HepG2 (cell line): ENCODE measurements around the gene YPEL3. TPM values are rescaled to one million over a fixed set of nuclear protein-coding genes. Genes with fewer than 3 reads are reported as not detected.

Experiments
- AGO2 ChIP-seq: fragments of 200-400 bp; formaldehyde crosslinking; optimal IDR thresholded peaks from 2 replicates; pipeline ENCODE3; 2017; ENCODE audit warnings: mild to moderate bottlenecking, low read depth, low read length, moderate library complexity
- BHLHE40 ChIP-seq: IDR thresholded peaks from 2 replicates; pipeline ENCODE4 v1.6.1; 2011; ENCODE audit warnings: low read length, improper control_type of control experiment
- BRF2 ChIP-seq: sonication (generic); formaldehyde crosslinking; IDR thresholded peaks from 2 replicates; pipeline ENCODE4 v1.8.1; 2022; ENCODE audit warnings: mild to moderate bottlenecking, missing genetic modification reagents
- CREBL2 ChIP-seq: sonication (generic); formaldehyde crosslinking; IDR thresholded peaks from 2 replicates; pipeline ENCODE4 v1.8.1; 2023; ENCODE audit warnings: missing genetic modification reagents, mild to moderate bottlenecking, borderline replicate concordance
- DMAP1 ChIP-seq: IDR thresholded peaks from 2 replicates; pipeline ENCODE4 v1.6.1; 2016
- EEA1 ChIP-seq: sonication (generic); formaldehyde crosslinking; IDR thresholded peaks from 2 replicates; pipeline ENCODE4 v1.5.1; 2020; ENCODE audit warnings: mild to moderate bottlenecking, missing genetic modification reagents, borderline replicate concordance
- ELF4 ChIP-seq: sonication (generic); formaldehyde crosslinking; IDR thresholded peaks from 2 replicates; pipeline ENCODE4 v1.5.0; 2020; ENCODE audit warnings: missing genetic modification reagents, mild to moderate bottlenecking, moderate library complexity, borderline replicate concordance
- HNRNPH1 ChIP-seq: fragments of 200-400 bp; formaldehyde crosslinking; optimal IDR thresholded peaks from 2 replicates; pipeline ENCODE3; 2017; ENCODE audit warnings: mild to moderate bottlenecking, low read depth, low read length
- HOXA3 ChIP-seq: sonication (generic); formaldehyde crosslinking; IDR thresholded peaks from 2 replicates; pipeline ENCODE4 v1.5.0; 2020; ENCODE audit warnings: missing genetic modification reagents
- KDM4B ChIP-seq: sonication (generic); formaldehyde crosslinking; IDR thresholded peaks from 2 replicates; pipeline ENCODE4 v1.4.0; 2020; ENCODE audit warnings: missing genetic modification reagents
- POGZ ChIP-seq: sonication (generic); formaldehyde crosslinking; IDR thresholded peaks from 2 replicates; pipeline ENCODE4 v1.4.0; 2020; ENCODE audit warnings: mild to moderate bottlenecking, missing genetic modification reagents
- REXO4 ChIP-seq: sonication (generic); formaldehyde crosslinking; IDR thresholded peaks from 2 replicates; pipeline ENCODE4 v1.8.0; 2022; ENCODE audit warnings: missing genetic modification reagents, mild to moderate bottlenecking, borderline replicate concordance
- SIN3A ChIP-seq: IDR thresholded peaks from 2 replicates; pipeline ENCODE4 v1.6.1; 2011; ENCODE audit warnings: low read depth, mild to moderate bottlenecking, control low read depth, low read length, borderline replicate concordance
- TOE1 ChIP-seq: sonication (generic); formaldehyde crosslinking; IDR thresholded peaks from 2 replicates; pipeline ENCODE4 v1.4.0; 2020; ENCODE audit warnings: mild to moderate bottlenecking, missing genetic modification reagents
- ZBTB37 ChIP-seq: sonication (generic); formaldehyde crosslinking; IDR thresholded peaks from 2 replicates; pipeline ENCODE4 v1.4.0; 2020; ENCODE audit warnings: mild to moderate bottlenecking, missing genetic modification reagents
- ZC3H13 ChIP-seq: sonication (generic); formaldehyde crosslinking; IDR thresholded peaks from 2 replicates; pipeline ENCODE4 v1.8.1; 2023; ENCODE audit warnings: mild to moderate bottlenecking, missing genetic modification reagents, moderate library complexity
- ZNF276 ChIP-seq: sonication (generic); formaldehyde crosslinking; IDR thresholded peaks from 2 replicates; pipeline ENCODE4 v1.4.0; 2020; ENCODE audit warnings: mild to moderate bottlenecking, low read depth, missing genetic modification reagents
- ZNF460 ChIP-seq: sonication (generic); formaldehyde crosslinking; IDR thresholded peaks from 2 replicates; pipeline ENCODE4 v1.5.1; 2020; ENCODE audit warnings: missing genetic modification reagents, mild to moderate bottlenecking, borderline replicate concordance
- ZNF496 ChIP-seq: sonication (generic); formaldehyde crosslinking; IDR thresholded peaks from 2 replicates; pipeline ENCODE4 v1.8.1; 2023; ENCODE audit warnings: mild to moderate bottlenecking, moderate library complexity, missing genetic modification reagents; ENCODE audit not compliant: insufficient replicate concordance
- ZNF557 ChIP-seq: sonication (generic); formaldehyde crosslinking; IDR thresholded peaks from 2 replicates; pipeline ENCODE4 v1.4.0; 2020; ENCODE audit warnings: missing genetic modification reagents
- ZNF563 ChIP-seq: sonication (generic); formaldehyde crosslinking; IDR thresholded peaks from 2 replicates; pipeline ENCODE4 v1.8.0; 2022; ENCODE audit warnings: mild to moderate bottlenecking, moderate library complexity, missing genetic modification reagents
- ZNF572 ChIP-seq: sonication (generic); formaldehyde crosslinking; IDR thresholded peaks from 2 replicates; pipeline ENCODE4 v1.5.1; 2020; ENCODE audit warnings: mild to moderate bottlenecking, missing genetic modification reagents
- ZNF580 ChIP-seq: IDR thresholded peaks from 2 replicates; pipeline ENCODE4 v1.6.1; 2016; ENCODE audit warnings: low read depth, borderline replicate concordance
- ZNF784 ChIP-seq: sonication (generic); formaldehyde crosslinking; IDR thresholded peaks from 2 replicates; pipeline ENCODE4 v1.5.1; 2020; ENCODE audit warnings: missing genetic modification reagents, mild to moderate bottlenecking, borderline replicate concordance
- polyA plus RNA-seq, 8 experiments: library from polyadenylated mRNA; depleted of rRNA in 3 of 8; stranded (reverse) in 7 of 8; unstranded in 1 of 8; fragments of >200 nt; fragmentation: Illumina TruSeq in 4 of 8; extraction: Trizol in 4 of 8; gene quantifications; 2 replicates each; pipeline versions ENCODE4 v1.2.1 to v1.2.3, GENCODE V29; 2011 to 2016; ENCODE audit warnings: low read depth in 4 of 8, missing spikeins in 1 of 8, mixed read lengths in 1 of 8; ENCODE audit not compliant: insufficient read depth in 1 of 8
- total RNA-seq, 5 experiments: library from RNA; depleted of rRNA; stranded (reverse); fragments of >200 nt; fragmentation: Illumina TruSeq; extraction: Trizol; gene quantifications; 2 replicates each; pipeline ENCODE4 v1.2.3, GENCODE V29; 2016; ENCODE audit warnings: low read depth in 1 of 5

YPEL3 gene
- total and polyA plus RNA-seq, 2 of the 13 experiments (the other 11 are each of a cell fraction or from before 2014, with no cell fraction given), result 5.4 to 47.0 TPM

GRCh38 chr16:30063893-30064728, 31.9 kb downstream of the YPEL3 start (continued):
- TF ChIP-seq ZBTB37 (CRISPR knock-in tag) (peak; percentile 79), HNRNPH1 (peak; percentile 75), POGZ (CRISPR knock-in tag) (peak; percentile 61; the same call in 1 of the 2 replicates), ZNF580 (CRISPR knock-in tag) (peak; percentile 74; the same call in 1 of the 2 replicates), CREBL2 (no peak), BHLHE40 (0 out of 2 replicates have a peak, but pooled peaks have one; percentile 4), ZNF572 (CRISPR knock-in tag) (peak; percentile 90; the same call in 1 of the 2 replicates), AGO2 (peak; percentile 94), ZNF460 (CRISPR knock-in tag) (no peak), TOE1 (CRISPR knock-in tag) (no peak), ZNF563 (peak; percentile 66; the same call in 1 of the 2 replicates), REXO4 (no peak), ZNF496 (CRISPR knock-in tag) (no peak), HOXA3 (CRISPR knock-in tag) (peak; percentile 50; the same call in 1 of the 2 replicates), BRF2 (CRISPR knock-in tag) (no peak), KDM4B (no peak; the same call in 1 of the 2 replicates), EEA1 (CRISPR knock-in tag) (peak; percentile 1; the same call in 1 of the 2 replicates), DMAP1 (CRISPR knock-in tag) (peak; percentile 83; the same call in 1 of the 2 replicates), SIN3A (peak; percentile 76), ZNF784 (CRISPR knock-in tag) (peak; percentile 69; the same call in 1 of the 2 replicates), ZNF276 (CRISPR knock-in tag) (no peak), ZC3H13 (CRISPR knock-in tag) (peak; percentile 98), ZNF557 (CRISPR knock-in tag) (no peak; the same call in 1 of the 2 replicates), ELF4 (CRISPR knock-in tag) (no peak)
